Activated CD4-positive, alpha-beta T cell treated with anti-CD3 and anti-CD28 coated beads for 1 hour (primary cell): ENCODE measurements around the gene PTMS.

Experiments
- DNase-seq: peaks from one replicate; pipeline ENCODE4 v3.0.0-alpha.2; 2020

Gene PTMS

DNA sequence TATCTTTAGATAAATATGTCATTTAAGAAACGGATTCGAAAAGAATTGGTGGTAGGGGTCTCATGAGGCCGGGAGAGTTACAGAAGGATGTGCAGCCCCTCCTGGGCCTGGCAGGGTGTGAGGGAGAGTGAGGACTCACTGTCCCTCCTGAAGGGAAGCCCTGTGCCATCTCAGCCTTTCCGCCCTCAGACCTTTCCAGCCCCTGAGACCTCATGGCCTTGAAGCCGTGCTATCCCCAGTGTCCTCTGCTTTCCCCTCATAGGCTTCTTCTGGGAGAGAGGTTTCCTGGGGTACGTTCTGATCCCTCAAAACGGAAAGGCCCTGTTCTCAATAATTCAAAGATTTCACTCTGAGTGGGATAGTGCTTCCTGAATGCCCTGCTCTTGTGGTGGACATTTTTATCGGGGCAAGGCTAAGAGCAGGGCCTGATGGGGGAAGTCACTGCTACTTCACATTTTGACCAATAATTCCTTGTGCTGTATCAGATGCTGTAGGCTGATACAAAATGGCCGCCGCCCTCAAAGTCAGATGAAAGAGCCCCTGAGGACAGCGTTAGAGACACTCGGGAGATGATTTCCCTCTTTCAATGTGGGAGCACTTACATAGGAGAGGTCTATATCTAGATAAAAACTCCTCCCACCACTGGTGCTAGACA lies 24.5 kb downstream of the PTMS start:
- DNase-seq = no peak

DNA sequence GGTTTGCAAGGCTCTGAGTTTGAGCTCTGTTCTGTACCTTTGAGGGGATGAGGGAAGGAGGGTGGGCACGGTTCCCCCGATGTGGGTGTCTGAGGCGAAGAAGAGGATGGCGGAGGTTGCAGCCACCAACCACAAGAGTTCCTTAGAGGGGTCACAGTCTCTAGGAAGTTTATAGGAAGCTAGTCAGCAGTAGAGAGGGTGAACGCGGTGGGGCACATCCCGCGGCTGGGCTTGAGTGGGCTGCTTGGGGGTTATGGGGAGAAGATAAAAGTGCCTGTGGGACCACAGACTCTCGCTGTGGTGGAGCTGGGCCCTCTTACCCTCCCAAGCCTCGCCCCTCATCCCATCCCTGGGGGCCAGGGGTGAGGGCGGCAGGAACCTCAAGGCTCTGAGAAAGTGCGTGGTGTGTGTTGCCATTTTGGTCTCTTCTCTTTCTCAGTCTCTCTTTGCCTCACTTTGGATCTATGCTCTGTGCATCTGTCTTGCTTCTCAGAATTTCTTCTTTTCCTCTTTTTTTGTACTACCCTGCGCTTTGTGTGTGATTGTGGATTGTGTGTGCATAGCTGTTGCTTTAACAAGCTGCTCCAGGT lies 25.9 kb downstream of the PTMS start:
- DNase-seq = no peak

DNA sequence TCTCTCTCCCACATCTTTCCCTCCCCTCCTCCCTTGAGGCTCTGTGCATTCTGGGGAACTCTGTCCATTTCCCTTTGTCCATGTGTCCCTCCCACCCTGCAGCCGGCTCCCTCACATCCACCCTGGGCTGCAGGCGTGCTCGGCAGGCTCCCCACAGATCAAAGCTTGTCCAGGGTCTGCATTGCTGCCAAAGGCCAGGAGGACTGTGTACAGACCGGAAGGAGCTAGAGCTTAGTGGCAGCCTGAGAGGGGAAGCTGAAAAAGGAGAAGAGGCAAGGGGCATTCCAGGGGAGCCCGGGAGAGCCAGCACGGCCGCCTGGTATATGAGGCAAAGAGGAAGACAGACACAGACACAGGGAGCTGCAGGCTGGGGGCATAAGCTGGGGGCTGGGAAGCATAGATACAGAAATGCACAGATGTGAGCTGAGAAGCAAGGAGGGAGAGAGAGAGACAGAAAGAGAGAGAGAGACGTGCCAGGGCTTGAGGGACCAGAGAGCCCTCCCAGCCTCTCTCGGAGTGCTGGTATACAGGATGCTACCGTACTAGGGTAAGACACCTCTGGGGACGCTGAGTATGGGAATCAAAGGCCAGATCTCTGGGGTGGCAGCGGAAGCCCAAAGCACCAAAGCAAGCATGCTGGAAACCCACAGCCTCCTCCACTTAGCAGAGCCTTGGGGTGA lies 26.5 kb downstream of the PTMS start:
- DNase-seq = no peak

DNA sequence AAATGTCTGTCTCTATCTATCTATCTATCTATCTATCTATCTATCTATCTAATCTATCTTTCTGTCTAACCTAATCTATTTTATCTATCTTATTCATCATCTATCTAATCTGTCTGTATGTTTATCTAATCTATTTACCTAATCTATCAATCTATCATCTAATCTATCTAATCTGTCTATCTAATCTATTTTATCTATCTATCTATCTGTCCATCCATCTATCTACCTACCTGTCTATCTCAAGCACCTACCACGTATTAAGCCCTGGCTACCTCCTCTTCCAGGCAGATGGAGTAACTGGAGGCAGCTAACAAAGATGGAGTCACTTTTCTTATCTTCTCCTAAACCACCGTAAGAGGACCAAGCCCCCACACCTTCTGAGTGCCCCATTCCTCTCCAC lies 28.9 kb downstream of the PTMS start:
- no peak for DNase-seq

DNA sequence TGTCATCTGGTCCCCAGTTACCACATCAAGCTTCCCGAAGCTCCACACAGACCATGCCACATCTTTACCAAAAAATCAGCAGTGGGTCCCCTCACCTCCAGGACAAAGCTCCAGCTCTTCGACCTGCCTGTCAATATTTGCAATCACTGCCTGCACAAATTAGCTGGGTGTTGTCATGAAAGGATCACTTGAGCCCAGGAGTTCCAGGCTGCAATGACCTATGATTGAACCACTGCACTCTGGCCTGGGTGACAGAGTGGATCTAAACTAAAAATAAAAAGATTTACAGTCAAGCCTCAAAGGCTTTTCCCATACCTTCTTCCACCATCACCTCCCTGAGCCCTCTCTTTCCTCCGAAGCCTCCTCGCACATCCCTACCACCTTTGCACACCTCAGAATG lies 30.4 kb downstream of the PTMS start:
- DNase-seq = no peak

DNA sequence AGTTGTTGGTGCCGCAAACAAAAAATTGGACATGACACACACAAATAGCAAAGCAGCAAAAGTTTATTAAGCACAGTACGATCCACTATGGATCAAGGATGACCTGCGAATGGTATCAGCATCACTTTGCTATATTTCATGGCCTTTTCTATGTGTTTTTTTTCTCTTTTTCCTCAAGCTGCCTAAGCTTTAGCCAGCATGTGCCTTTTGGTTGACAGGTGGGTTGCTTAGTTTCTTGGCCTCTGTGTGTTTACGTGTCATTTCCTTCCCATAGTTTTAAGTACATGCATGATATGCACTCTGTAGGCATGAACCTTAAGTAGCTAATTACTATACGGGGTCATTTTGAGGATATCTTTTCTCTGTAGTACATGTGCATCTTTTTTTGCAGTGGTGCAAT lies 33.0 kb downstream of the PTMS start:
- no peak for DNase-seq

DNA sequence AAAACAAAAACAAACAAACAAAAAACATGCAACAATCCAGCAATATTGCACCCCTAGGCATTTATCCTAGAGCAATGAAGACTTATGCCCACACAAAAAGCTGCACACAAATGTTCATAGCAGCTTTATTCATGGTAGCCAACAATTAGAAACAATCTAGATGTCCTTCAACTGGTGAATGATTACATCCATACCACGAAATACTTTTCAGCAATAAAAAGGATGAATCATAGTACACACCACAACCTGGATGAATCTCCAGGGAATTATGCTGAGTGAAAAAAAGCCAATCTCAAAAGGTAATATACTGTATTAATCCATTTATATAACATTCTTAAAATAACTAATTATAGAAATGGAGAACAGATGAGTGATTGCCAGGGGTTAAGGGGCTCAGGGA lies 41.0 kb downstream of the PTMS start:
- DNase-seq = no peak

DNA sequence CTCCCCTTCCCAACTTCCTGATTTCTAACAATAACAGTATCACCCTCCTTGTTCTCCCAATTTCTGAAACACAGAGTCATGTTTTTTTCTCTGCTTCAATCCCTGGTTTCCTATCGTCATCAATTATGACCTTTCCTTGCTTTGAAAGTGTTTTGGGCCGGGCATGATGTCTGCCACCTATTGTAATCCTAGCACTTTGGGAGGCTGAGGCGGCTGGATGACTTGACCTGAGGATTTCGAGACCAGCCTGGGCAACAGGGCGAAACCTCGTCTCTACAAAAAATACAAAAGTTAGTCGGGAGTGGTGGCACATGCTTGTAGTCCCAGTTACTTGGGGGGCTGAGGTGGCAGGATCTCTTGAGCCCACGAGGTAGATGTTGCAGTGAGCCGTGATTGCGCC lies 42.9 kb downstream of the PTMS start:
- no peak for DNase-seq

DNA sequence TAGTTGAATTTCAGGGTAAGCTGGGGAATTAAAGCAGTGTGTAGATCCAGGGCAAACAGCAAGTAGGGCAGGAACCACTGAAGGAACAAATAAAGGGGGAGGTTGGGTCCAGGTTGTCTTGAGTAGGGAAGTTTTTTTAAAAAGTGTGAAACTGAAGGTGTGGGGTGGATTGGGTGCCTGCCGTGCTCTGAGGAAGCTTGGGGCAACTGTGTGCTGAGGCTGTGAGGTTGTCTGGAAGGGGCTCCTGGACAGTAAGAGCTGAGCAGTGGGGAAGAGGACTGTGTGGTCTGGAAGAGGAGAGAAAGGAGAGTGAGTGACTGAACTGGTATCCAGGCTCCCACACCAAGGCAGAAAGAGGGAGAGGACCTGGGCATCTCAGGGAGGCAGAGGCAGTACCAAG lies 44.6 kb downstream of the PTMS start:
- DNase-seq = no peak

DNA sequence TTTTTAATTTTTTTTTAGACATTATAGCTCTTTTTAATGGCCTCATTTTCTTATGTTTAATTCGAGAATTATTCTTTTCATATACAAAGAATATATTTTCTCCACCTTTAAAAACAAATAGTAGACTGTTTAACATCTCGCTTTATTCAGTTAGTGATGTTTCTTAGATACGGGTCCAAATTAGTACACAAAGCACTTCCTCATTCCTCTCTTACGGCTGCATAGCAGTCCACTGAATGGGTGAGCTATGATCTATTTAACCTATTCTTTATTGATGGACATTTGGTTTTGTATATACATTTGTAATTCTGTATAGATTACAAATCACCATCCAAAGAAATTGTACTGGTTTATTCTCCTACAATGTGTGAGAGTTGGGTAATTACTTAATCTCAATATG lies 47.2 kb downstream of the PTMS start:
- DNase-seq = no peak

DNA sequence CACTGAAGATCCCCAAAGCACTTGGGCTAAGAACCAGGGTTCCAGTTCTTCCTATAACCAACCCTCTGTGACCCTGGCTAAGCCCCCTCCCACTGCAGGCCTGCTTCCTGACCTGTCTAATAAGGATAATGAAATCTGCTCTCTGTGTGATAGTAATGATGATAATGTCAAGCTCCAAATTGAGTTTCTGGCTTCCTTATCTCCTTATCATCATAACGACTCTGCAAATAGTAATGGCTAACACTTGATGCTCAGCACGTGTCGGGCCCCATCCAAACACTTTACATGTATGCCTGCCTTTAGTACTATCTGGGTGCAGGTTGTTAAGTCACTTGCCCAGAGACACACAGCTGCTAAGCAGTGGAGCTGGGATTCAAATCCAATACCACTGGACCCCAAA lies 50.4 kb downstream of the PTMS start:
- DNase-seq = no peak

DNA sequence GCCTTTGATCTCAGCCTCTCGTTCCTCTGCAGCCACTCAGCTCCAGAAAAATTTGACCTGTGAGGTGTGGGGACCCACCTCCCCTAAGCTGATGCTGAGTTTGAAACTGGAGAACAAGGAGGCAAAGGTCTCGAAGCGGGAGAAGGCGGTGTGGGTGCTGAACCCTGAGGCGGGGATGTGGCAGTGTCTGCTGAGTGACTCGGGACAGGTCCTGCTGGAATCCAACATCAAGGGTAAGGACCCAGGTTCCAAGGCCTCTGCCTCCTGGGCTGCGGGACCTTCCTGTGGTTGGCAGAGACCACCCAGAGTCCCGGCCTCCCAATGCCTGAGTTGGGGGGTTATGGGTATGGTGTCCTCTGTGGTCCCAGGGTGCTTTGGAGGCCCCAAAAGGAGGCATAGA lies 50.9 kb downstream of the PTMS start:
- no peak for DNase-seq

DNA sequence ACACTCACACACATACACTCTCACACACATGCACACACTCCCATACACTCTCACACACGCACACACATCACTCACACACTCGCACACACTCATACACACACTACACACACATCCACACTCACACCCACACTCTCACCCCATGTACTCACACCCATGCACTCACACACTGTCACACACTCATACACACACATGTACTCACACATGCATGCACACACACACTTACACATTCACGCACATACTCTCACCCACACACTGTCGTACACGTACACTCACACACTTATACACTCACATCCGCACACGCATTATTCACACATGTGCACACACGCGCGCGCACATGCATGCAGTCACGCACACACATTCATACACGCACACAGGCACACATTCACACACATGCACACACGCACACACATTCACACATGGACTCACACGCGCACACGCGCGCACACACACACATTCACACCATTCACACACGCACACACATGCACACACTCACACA lies 51.5 kb downstream of the PTMS start:
- DNase-seq = no peak

DNA sequence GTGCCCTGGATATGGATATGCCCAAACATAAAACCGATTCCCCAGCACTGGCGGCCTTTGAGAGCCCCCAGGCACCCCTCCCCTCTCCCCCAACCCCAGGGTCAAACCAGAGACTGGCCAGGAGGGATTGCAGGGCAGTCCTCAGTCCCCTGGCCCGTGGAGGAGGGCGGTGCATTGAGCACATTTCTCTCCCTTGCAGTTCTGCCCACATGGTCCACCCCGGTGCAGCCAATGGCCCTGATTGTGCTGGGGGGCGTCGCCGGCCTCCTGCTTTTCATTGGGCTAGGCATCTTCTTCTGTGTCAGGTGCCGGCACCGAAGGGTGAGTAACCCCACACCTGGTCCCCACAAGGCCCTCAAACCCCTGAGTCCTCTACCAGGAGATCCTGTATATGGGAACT lies 52.1 kb downstream of the PTMS start:
- no peak for DNase-seq

DNA sequence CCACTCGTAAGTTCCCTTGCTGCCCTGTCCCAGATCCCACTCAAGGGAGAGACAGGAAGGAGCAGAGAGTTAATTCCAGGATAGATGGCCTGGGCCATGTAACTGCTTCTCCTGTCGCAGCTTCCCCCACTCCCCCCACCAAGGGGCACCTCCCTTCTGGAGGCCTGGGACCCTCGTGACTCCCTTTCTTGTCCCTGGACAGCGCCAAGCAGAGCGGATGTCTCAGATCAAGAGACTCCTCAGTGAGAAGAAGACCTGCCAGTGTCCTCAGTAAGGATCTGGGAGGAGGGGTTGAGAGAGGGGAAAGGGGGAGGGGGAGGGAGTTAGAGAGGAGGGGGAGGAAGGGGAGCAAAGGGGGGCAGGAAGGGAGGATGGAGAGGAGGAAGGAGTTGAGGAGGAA lies 52.5 kb downstream of the PTMS start:
- DNase-seq = no peak

DNA sequence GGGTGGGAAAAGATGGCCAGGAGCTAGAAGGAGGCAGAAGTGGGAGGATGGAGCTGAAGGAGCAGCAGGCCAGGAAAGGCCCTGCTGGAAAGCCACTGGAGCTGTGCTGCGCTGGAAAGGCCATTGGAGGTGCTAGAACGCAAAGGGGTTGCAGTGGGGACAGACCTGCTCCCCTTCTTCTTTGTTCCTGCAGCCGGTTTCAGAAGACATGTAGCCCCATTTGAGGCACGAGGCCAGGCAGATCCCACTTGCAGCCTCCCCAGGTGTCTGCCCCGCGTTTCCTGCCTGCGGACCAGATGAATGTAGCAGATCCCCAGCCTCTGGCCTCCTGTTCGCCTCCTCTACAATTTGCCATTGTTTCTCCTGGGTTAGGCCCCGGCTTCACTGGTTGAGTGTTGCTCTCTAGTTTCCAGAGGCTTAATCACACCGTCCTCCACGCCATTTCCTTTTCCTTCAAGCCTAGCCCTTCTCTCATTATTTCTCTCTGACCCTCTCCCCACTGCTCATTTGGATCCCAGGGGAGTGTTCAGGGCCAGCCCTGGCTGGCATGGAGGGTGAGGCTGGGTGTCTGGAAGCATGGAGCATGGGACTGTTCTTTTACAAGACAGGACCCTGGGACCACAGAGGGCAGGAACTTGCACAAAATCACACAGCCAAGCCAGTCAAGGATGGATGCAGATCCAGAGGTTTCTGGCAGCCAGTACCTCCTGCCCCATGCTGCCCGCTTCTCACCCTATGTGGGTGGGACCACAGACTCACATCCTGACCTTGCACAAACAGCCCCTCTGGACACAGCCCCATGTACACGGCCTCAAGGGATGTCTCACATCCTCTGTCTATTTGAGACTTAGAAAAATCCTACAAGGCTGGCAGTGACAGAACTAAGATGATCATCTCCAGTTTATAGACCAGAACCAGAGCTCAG lies 53.2 kb downstream of the PTMS start:
- no peak for DNase-seq

DNA sequence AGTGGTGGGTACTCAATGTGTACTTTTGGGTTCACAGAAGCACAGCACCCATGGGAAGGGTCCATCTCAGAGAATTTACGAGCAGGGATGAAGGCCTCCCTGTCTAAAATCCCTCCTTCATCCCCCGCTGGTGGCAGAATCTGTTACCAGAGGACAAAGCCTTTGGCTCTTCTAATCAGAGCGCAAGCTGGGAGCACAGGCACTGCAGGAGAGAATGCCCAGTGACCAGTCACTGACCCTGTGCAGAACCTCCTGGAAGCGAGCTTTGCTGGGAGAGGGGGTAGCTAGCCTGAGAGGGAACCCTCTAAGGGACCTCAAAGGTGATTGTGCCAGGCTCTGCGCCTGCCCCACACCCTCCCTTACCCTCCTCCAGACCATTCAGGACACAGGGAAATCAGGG lies 54.0 kb downstream of the PTMS start:
- no peak for DNase-seq
